Endothelial cell (in vitro differentiated cells): Measurements from ENCODE around the gene TBR1. TPM values are rescaled to one million over a fixed set of nuclear protein-coding genes. Genes with fewer than 3 reads are reported as not detected.

Experiments
- DNase-seq: peaks from one replicate; pipeline ENCODE4 v3.0.0; 2021; ENCODE audit warnings: low spot score
- H3K27ac Mint-ChIP-seq: one replicate; pipeline ENCODE4 v1.8.0; 2021; ENCODE audit warnings: mixed read lengths, inconsistent platforms; ENCODE audit not compliant: unreplicated experiment
- H3K27me3 Mint-ChIP-seq: one replicate; pipeline ENCODE4 v1.8.0; 2021; ENCODE audit warnings: mild to moderate bottlenecking, moderate library complexity, mixed read lengths, inconsistent platforms; ENCODE audit not compliant: unreplicated experiment
- H3K36me3 Mint-ChIP-seq: one replicate; pipeline ENCODE4 v1.8.0; 2021; ENCODE audit warnings: mild to moderate bottlenecking, low read depth, mixed read lengths, inconsistent platforms; ENCODE audit not compliant: unreplicated experiment
- H3K4me1 Mint-ChIP-seq: one replicate; pipeline ENCODE4 v1.8.0; 2021; ENCODE audit warnings: mild to moderate bottlenecking, mixed read lengths, inconsistent platforms; ENCODE audit not compliant: unreplicated experiment
- H3K4me3 Mint-ChIP-seq: one replicate; pipeline ENCODE4 v1.8.0; 2021; ENCODE audit warnings: mild to moderate bottlenecking, mixed read lengths, inconsistent platforms; ENCODE audit not compliant: unreplicated experiment
- H3K9me3 Mint-ChIP-seq: one replicate; pipeline ENCODE4 v1.8.0; 2021; ENCODE audit warnings: mixed read lengths, inconsistent platforms; ENCODE audit not compliant: unreplicated experiment
- CTCF ChIP-seq: fragments of 200-600 bp; sonication (generic); IDR thresholded peaks from one replicate; pipeline ENCODE4 v1.5.0; 2021; ENCODE audit warnings: antibody characterized with exemption; ENCODE audit not compliant: unreplicated experiment
- total RNA-seq: library from RNA; stranded (reverse); fragmentation: NEBNext Ultra II Directional; extraction: Animal tissue kit (Norgen Biotek cat#: 25700); gene quantifications from one replicate; pipeline ENCODE4 v1.2.1, GENCODE V29; 2021; ENCODE audit not compliant: unreplicated experiment

TBR1 gene
- total RNA-seq, 1 donor from 2014 or later, result 0.08 TPM

GRCh38 chr2:161373942-161374341 lies 42.2 kb upstream of the TBR1 start:
- no peaks in the 10 kb centered on the region for H3K27me3 Mint-ChIP-seq
- H3K9me3 Mint-ChIP-seq, result no peaks in the 10 kb centered on the region
- H3K4me1 Mint-ChIP-seq, result peaks cover 8% of the 10 kb centered on the region
- no peaks in the 10 kb centered on the region for H3K36me3 Mint-ChIP-seq
- no peak for DNase-seq
- no peak overlapping the region for H3K4me3 Mint-ChIP-seq
- H3K27ac Mint-ChIP-seq, result no peak overlapping the region
- no peak for TF ChIP-seq CTCF

GRCh38 chr2:161374446-161374845 lies 41.7 kb upstream of the TBR1 start:
- H3K27me3 Mint-ChIP-seq, result no peaks in the 10 kb centered on the region
- peaks cover 5% of the 10 kb centered on the region for H3K4me1 Mint-ChIP-seq
- no peak overlapping the region for H3K4me3 Mint-ChIP-seq
- no peaks in the 10 kb centered on the region for H3K9me3 Mint-ChIP-seq
- TF ChIP-seq CTCF, result no peak
- no peak overlapping the region for H3K27ac Mint-ChIP-seq
- H3K36me3 Mint-ChIP-seq, result no peaks in the 10 kb centered on the region
- DNase-seq, result no peak

DNA sequence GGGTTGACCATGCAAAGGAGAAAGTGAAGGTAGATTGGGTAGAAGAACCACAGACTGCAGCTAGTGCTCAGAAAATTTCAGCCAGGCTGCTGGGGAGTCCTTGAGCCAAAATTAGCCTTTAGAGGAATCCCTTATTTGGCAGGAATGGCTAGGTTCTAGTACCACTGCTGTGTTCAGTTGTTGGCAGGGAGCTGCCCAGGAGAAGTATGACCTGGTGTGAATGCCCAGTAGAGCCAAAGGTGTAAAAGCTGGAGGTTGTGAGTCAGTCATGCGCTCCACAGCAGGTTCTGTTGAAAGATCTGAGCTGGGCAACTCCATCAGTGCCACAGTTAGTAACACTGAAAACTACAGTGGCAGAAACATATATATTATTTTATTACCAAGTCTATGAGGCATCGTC lies 36.4 kb upstream of the TBR1 start:
- Mint-ChIP-seq H3K9me3 (no peaks in the 10 kb centered on the region), H3K36me3 (no peaks in the 10 kb centered on the region), H3K27me3 (no peaks in the 10 kb centered on the region), H3K4me3 (no peak overlapping the region), H3K4me1 (no peaks in the 10 kb centered on the region), H3K27ac (no peak overlapping the region)
- DNase-seq, result no peak
- TF ChIP-seq CTCF, result no peak

GRCh38 chr2:161381546-161381945 lies 34.6 kb upstream of the TBR1 start:
- H3K4me1 Mint-ChIP-seq, result no peaks in the 10 kb centered on the region
- H3K27ac Mint-ChIP-seq, result no peak overlapping the region
- no peak for DNase-seq
- no peaks in the 10 kb centered on the region for H3K27me3 Mint-ChIP-seq
- H3K4me3 Mint-ChIP-seq, result no peak overlapping the region
- no peaks in the 10 kb centered on the region for H3K9me3 Mint-ChIP-seq
- no peaks in the 10 kb centered on the region for H3K36me3 Mint-ChIP-seq
- no peak for TF ChIP-seq CTCF

- no peak for TF ChIP-seq CTCF
- H3K27me3 Mint-ChIP-seq, result no peaks in the 10 kb centered on the region
- H3K4me1 Mint-ChIP-seq, result no peaks in the 10 kb centered on the region
- H3K36me3 Mint-ChIP-seq, result no peaks in the 10 kb centered on the region
- no peaks in the 10 kb centered on the region for H3K9me3 Mint-ChIP-seq
- H3K4me3 Mint-ChIP-seq, result no peak overlapping the region
- H3K27ac Mint-ChIP-seq, result no peak overlapping the region
- DNase-seq, result no peak
These were observed 33.4 kb upstream of the TBR1 start for GRCh38 chr2:161382747-161383146.
